ENCODE measurements around the gene ZFYVE28.

DNA sequence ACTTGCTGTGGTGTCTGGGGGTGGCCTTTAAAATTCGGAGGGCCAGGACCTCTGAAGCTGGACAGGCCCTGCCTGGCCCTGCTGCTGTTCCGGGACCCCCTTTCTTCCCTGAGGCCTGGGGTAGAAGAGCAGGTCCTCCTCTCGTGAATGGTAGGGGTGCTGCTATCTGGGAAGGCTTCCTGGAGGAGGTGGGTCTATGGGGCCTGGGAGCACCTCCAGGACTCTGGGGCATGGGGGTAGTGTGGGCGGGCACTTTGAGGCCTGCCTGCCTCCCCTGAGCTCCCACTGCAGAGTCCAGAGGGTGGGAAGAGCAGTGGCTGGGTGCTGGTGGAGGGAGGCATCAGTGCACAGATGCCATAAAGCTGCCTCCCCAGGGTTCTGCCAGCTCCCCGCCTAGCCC is 151.6 kb downstream of the ZFYVE28 start:
- TF ChIP-seq CTCF (IDR thresholded peaks at IDR 0.05; ENCODE audit: insufficient read depth, low read length, poor library complexity, severe bottlenecking) (no peak), EZH2phosphoT487 (conservative IDR thresholded peaks at IDR 0.05; ENCODE audit: low read length) (no peak)

Measured in SU-DHL-6 (cell line).